Measurements from ENCODE around the gene SFTPA1.

DNA sequence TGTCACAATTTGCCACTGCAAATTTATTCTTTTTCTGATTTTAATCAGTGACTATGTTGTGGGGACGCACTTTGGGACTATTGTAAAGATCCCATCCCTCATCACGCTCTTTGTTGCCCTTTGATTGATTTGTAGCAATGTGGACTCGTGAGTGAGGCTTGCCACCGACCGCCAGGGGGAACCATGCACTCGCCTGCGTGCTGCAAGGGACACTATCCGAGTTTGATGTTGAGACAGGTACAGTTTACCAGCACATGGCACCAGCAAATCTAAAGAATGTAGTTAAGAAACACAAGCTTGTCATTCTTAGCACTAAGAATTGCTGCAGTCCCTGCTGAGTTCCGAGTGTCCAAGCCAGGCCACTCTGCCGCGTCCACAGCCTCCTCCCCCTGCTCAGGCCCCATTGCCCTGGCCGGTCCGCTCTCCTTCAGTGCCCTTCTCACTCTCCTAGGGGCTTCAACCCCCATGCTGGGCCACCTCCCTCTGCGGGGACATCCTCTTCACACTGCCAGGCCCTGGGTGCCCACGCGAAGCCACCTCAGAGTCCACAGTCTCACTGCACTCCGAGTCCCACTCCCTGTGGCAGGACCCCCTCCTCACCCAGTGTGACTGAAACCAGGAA is 48.5 kb upstream of the SFTPA1 start:
- TF ChIP-seq EZH2 (IDR thresholded peaks at IDR 0.05; ENCODE audit: insufficient read depth, poor library complexity, severe bottlenecking), result no peak
- TF ChIP-seq EZH2phosphoT487 (IDR thresholded peaks at IDR 0.05; ENCODE audit: insufficient read depth, low read depth), result no peak
